OCI-LY1 (cell line): Measurements from ENCODE around the gene PI4KA.

Source experiments
- H2AFZ ChIP-seq: fragments of 200-600 bp; sonication (generic), shearing (Covaris generic); 2 replicates; pipeline ENCODE4 v1.6.0; 2014; ENCODE audit warnings: antibody characterized with exemption, mild to moderate bottlenecking, low read length
- H3F3A ChIP-seq: fragments of 200-600 bp; sonication (generic), shearing (Covaris generic); 2 replicates; pipeline ENCODE4 v1.6.0; 2014; ENCODE audit warnings: mild to moderate bottlenecking, antibody characterized with exemption, low read length, moderate library complexity; ENCODE audit not compliant: insufficient read depth
- H3K27ac ChIP-seq: fragments of 200-600 bp; sonication (generic); 2 replicates; pipeline ENCODE4 v1.5.1; 2014; ENCODE audit warnings: low read length, mixed run types, mild to moderate bottlenecking, low read depth; ENCODE audit not compliant: poor library complexity, severe bottlenecking
- H3K27me3 ChIP-seq: fragments of 200-600 bp; sonication (generic); 2 replicates; pipeline ENCODE4 v1.6.0; 2014; ENCODE audit warnings: antibody characterized with exemption, mild to moderate bottlenecking, low read length, moderate library complexity; ENCODE audit not compliant: insufficient read depth
- H3K36me3 ChIP-seq: fragments of 200-600 bp; sonication (generic); 2 replicates; pipeline ENCODE4 v1.6.1; 2014; ENCODE audit warnings: mild to moderate bottlenecking, antibody characterized with exemption, low read length, moderate library complexity, mixed read lengths; ENCODE audit not compliant: insufficient read depth
- H3K4me1 ChIP-seq: fragments of 200-600 bp; sonication (generic); 2 replicates; pipeline ENCODE4 v1.5.1; 2014; ENCODE audit warnings: mild to moderate bottlenecking, low read length, moderate library complexity; ENCODE audit not compliant: insufficient read depth, severe bottlenecking
- H3K4me2 ChIP-seq: fragments of 200-600 bp; sonication (generic), shearing (Covaris generic); 2 replicates; pipeline ENCODE4 v1.6.1; 2014; ENCODE audit warnings: low read length
- H3K4me3 ChIP-seq: fragments of 200-600 bp; sonication (generic); 2 replicates; pipeline ENCODE4 v1.5.1; 2014; ENCODE audit warnings: low read length, low read depth, mild to moderate bottlenecking, mixed read lengths; ENCODE audit not compliant: poor library complexity, severe bottlenecking
- H3K79me2 ChIP-seq: fragments of 200-600 bp; shearing (Covaris generic); 2 replicates; pipeline ENCODE4 v1.6.1; 2016; ENCODE audit warnings: mixed run types, low read length, mixed read lengths; ENCODE audit not compliant: insufficient read depth
- H3K9ac ChIP-seq: fragments of 200-600 bp; sonication (generic), shearing (Covaris generic); 2 replicates; pipeline ENCODE4 v1.6.1; 2014; ENCODE audit warnings: mild to moderate bottlenecking, low read length, mixed read lengths
- H3K9me2 ChIP-seq: fragments of 200-600 bp; sonication (generic), shearing (Covaris generic); 2 replicates; pipeline ENCODE4 v1.6.1; 2014; ENCODE audit warnings: low read depth, mild to moderate bottlenecking, low read length, mixed read lengths
- H3K9me3 ChIP-seq: fragments of 200-600 bp; shearing (Covaris generic); 2 replicates; pipeline ENCODE4 v1.6.1; 2014; ENCODE audit warnings: low read length, mixed read lengths
- H4K20me1 ChIP-seq: fragments of 200-600 bp; sonication (generic), shearing (Covaris generic); 2 replicates; pipeline ENCODE4 v1.6.0; 2016; ENCODE audit warnings: mild to moderate bottlenecking, low read length; ENCODE audit not compliant: insufficient read depth
- CTCF ChIP-seq: fragments of 200-600 bp; sonication (generic), shearing (Covaris generic); IDR thresholded peaks from 2 replicates; pipeline ENCODE4 v1.5.1; 2017; ENCODE audit warnings: mild to moderate bottlenecking, antibody characterized with exemption, low read length, moderate library complexity, mixed read lengths
- EZH2 ChIP-seq: fragments of 200-600 bp; sonication (generic), shearing (Covaris generic); IDR thresholded peaks from 2 replicates; pipeline ENCODE4 v1.8.0; 2017; ENCODE audit warnings: borderline replicate concordance, mixed run types, mild to moderate bottlenecking, antibody characterized with exemption, low read length, moderate library complexity, mixed read lengths

The PI4KA gene

GRCh38 chr22:20884454-20884853 lies 25.8 kb upstream of the PI4KA start:
- Histone ChIP-seq H4K20me1 (no peaks in the 10 kb centered on the region), H3K27ac (no peak overlapping the region), H3F3A (no peaks in the 10 kb centered on the region), H3K4me2 (no peak overlapping the region), H3K9me2 (no peaks in the 10 kb centered on the region), H2AFZ (no peak overlapping the region), H3K9ac (no peak overlapping the region), H3K27me3 (no peaks in the 10 kb centered on the region), H3K4me3 (no peak overlapping the region), H3K9me3 (no peaks in the 10 kb centered on the region), H3K79me2 (no peaks in the 10 kb centered on the region), H3K4me1 (no peaks in the 10 kb centered on the region), H3K36me3 (peaks cover 51% of the 10 kb centered on the region)
- no peak for TF ChIP-seq CTCF
- no peak for TF ChIP-seq EZH2

GRCh38 chr22:20882855-20883254 lies 24.2 kb upstream of the PI4KA start:
- H3K79me2 ChIP-seq, result no peaks in the 10 kb centered on the region
- no peak overlapping the region for H2AFZ ChIP-seq
- H3K9ac ChIP-seq, result no peak overlapping the region
- H3K4me1 ChIP-seq, result no peaks in the 10 kb centered on the region
- H3K27ac ChIP-seq, result no peak overlapping the region
- H3K9me2 ChIP-seq, result no peaks in the 10 kb centered on the region
- H3F3A ChIP-seq, result no peaks in the 10 kb centered on the region
- no peaks in the 10 kb centered on the region for H3K27me3 ChIP-seq
- no peak overlapping the region for H3K4me3 ChIP-seq
- peaks cover 39% of the 10 kb centered on the region for H3K36me3 ChIP-seq
- no peaks in the 10 kb centered on the region for H3K9me3 ChIP-seq
- no peak overlapping the region for H3K4me2 ChIP-seq
- no peaks in the 10 kb centered on the region for H4K20me1 ChIP-seq
- TF ChIP-seq EZH2 (no peak), CTCF (no peak)

GRCh38 chr22:20881869-20882815 lies 23.5 kb upstream of the PI4KA start:
- Histone ChIP-seq H3K9me2 (no peaks in the 10 kb centered on the region), H3K9ac (no peak overlapping the region), H3K4me1 (no peaks in the 10 kb centered on the region), H3K27ac (no peak overlapping the region), H3K36me3 (peaks cover 32% of the 10 kb centered on the region; the same call in 1 of the 2 replicates), H3K9me3 (no peaks in the 10 kb centered on the region), H2AFZ (no peak overlapping the region), H3K4me2 (no peak overlapping the region), H3K27me3 (no peaks in the 10 kb centered on the region), H4K20me1 (no peaks in the 10 kb centered on the region), H3K4me3 (no peak overlapping the region), H3F3A (no peaks in the 10 kb centered on the region), H3K79me2 (no peaks in the 10 kb centered on the region)
- no peak for TF ChIP-seq CTCF
- no peak for TF ChIP-seq EZH2
